HG03521 (cell line): ENCODE results near the gene CRMP1.
"Not testable (repeated sequence)": the region's sequence is repeated elsewhere in the genome, so short reads cannot be mapped to it uniquely, and the experiment has no call there.

Experiments used
- ATAC-seq: cut with Tn5 transposase; IDR thresholded peaks from one replicate; pipeline ENCODE4 v1.9.1; 2021; ENCODE audit warnings: mild to moderate bottlenecking, moderate library complexity; ENCODE audit not compliant: unreplicated experiment

The CRMP1 gene

DNA sequence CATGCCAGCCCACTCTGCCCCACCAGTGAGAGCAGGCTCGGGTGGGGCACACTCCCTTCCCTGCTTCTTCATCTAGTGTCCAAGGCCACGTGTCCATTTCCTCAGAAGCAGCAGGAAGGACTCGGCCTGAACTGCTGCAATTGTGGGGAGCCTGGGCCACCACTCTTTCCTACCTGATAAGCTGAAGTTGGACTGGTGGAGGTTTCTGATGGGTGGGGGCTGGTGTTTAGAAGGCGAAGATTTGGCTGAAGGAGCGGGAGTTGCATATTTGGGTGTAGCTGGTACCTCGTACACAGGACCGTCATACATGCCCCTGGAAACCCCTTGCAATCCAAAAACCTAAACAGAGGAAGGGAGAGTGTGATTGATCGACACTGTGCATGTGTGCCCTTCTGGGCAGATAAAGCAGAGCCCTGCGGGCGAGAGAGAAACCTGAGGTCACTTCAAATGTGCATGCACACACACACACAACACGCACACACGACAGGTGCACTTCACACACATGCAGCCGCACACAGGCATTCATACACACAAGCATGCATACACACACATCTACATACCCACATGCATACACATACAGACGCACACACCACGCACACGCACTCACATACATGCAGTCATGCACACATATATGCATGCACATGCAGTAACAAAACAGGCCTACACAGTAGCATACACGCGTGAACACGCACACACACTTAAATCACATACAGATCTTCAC is 67.4 kb downstream of the CRMP1 start:
- ATAC-seq, result no peak

DNA sequence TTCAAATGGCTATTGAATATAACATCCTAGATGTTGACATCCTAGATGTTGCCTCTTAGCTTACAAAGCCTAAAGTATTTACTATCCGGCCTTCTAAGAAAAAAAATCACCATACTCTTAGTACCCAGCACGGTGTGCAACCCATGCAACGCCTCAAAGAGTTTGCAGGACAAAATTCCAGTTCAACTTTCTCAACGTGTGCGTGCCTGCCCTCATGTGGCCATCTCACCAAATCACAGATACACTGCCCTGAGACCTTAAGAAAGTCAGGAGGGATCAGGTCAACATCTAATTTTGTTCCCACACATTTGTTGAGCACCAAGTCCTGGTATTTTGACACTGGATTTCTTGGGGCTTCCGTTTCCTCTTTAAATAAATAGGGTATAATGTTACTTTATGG is 68.3 kb downstream of the CRMP1 start:
- no peak for ATAC-seq

DNA sequence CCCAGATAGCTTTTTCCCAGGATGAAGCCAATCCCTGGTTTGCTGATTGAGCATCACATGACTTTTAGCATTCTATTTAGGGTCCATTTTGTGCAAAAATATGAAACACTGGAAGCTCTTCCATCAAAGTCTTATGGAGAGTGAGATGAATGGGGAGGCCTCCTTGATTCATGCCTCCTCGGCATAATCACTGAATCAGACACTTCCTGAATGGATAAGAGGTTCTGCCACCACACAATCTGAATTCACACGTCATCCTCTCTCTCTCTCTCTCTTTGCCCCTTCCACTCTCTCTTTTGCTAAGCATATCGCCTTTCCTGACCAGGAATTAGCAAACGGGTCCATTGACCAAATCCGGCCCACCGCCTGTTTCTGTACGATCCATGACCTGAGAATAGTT is 68.7 kb downstream of the CRMP1 start:
- no peak for ATAC-seq

DNA sequence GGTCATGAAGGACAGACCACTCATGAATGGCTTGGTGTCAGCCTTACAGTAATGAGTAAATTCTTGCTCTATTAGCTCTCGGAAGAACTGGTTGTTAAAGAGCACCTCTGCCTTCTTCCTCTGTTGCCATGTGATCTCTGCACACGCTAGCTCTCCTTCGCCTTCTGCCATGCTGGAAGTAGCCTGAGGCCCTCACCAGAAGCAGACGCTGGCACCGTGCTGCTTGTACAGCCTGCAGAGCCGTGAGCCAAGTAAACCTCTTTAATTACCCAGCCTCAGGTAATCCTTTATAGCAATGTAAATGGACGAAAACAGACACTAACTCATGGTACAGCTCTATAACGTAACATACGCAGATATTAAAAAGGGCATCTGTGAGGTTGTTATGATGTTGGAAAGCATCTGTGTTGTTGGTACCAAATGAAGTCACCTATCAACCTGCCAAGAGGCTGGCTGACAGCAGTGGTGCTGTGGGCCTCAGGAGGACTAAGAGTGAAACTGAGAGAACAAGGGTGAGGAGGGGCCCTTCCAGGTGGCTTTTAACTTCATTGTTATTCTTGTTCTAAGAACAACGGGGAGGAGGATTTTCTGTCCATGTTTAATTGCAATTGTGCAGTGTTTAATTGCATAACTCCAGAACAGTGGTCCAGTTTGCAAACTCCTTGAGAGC is 69.2 kb downstream of the CRMP1 start:
- no peak for ATAC-seq

DNA sequence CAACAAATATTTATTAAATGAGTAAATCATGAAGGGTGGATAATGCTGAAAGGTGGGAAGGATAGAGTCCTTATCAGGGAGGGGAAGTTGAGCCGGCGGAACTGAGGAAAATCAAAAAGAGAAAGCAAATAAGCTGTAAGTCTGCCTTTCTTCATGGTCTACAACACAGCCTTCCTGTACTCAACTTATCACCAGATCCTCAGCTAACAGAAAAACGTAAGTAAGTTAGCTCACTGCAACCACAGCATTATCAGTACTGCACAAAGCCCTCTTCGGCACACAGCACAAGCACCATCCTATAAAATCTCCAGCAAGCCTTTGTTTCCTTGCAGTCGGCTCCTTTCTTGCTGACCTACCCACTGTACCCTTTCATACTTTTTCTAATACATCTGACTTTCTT is 70.3 kb downstream of the CRMP1 start:
- ATAC-seq, result no peak

DNA sequence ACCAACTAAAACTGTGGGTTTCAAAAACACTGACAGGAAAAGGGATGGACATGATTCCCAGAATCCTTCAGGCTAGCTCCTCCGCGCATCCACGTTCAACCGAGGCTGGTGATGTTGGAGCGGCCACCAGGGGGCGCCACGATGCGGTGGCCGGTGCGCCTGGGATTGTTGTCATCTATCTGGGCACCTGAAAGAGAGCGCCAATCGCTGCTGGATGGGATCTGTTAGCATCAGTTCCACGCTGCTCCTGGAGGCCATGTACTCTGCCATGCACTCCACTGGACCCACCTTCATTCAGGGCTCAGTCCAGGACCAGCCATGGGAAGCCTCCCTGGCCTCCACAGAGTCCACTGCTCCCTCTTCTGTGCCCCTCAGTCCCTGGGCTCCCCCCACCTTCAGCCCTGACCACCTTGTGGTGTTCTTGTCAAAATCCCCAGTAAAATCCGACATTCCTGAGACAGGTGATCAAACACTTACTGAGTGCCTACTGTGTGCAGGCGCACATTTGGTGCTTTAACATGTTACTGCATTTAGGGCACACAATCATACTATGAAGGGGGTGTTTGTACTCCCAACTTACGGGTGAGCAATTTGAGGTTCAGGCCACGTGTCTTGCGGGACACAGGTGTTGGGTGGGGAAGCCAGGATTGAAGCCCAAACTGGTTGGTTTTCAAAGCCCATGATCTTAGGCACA is 71.1 kb downstream of the CRMP1 start:
- no peak for ATAC-seq

DNA sequence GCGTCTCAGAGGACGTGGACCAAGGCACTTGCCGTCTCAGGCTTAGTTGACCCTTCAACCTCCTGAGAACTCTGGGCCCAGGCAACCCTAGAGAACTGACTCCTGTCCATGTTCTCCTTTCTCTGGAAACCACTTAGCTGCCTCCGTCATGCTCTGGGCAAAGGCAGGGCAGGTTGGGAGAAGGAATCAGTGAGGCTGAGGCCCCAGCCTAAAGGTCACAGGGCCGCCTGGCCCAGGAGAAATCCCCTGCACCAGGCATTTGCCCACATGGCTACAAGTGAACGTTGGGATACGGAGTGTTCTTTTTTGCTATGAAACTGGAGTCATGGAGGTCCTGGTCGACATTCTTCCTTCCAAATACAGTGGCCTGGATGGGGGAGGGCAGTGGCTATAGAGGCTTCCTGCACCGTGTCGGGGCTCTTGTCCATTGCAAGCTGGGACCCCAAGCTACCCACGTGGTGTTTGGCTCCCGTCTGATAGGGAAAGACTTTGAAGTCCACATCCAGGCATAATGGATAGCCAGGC is 76.0 kb downstream of the CRMP1 start:
- no peak for ATAC-seq

DNA sequence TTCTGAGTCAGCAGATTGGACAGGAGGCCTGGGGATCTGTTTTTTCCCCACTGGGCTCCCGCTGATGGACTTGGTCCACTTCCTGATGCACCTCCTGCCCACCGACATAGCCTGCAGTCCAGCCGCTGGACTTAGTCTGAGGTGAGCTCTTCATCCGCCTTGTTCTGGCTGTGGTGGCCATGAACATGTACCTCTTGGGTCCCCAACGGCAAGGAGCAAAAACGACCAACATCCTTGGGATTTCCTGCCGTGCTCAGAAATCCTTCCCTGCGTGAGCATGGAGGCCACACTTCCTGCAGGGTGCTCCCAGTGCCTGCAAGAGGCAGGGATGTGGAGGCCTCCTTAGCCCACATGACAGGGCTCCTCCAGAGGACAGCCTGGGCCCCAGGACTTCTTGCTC is 76.8 kb downstream of the CRMP1 start:
- ATAC-seq, result no peak

DNA sequence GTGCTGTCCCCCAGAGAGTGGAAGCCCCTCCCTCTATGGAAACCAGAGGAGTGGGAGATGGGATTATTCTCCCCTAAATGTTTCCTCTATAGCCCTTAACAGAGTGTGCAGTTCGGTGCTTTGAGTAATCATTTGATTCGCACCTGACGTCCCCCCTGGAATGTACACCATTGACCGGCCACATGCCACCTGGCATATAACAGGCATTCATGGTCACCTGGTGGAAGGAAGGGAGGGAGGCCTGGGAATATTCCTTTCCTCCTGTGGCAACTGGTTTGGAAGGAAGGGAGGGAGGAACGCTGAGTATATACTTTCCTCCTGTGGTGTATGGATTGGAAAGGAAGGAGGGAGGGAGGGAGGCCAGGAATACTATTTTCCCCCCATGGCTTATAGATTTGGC is 77.2 kb downstream of the CRMP1 start:
- no peak for ATAC-seq

DNA sequence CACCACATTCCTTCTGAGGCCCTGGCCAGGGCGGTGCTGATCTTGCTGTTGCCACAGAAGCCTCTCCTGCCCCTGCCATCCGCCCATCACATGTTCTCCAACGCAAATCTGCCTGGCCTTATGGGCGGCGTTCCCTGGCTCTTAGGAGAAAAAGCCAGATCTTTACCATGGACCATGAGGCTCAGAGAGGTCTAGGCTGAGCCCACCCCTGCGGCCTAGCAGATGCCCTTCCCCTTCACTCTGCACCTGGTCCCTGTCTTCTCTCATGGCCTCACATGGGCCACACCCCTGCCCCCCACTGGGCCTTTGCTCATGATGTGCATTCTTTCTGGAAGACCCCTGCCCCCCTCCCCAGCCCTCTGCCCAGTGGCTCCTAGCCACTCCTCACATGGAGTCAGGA is 78.5 kb downstream of the CRMP1 start:
- ATAC-seq, result no peak

DNA sequence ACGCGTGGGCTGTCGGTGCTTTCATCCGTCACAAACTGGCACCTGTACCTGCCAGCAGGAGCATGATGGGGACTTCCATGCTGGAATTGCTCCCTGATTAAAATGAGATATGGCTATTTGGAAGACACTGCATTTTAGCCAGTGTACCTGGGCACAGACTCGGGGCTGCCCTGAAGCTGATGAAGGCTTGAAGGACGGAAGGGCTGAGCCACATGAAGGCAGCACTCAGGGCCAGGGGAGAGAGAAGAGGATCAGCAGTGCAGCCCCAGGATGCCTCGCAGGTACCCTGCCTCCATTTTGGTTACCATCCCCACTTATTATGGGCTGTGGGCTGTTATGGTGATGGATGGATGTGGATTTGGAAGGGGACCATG is 79.0 kb downstream of the CRMP1 start:
- ATAC-seq, result no peak

DNA sequence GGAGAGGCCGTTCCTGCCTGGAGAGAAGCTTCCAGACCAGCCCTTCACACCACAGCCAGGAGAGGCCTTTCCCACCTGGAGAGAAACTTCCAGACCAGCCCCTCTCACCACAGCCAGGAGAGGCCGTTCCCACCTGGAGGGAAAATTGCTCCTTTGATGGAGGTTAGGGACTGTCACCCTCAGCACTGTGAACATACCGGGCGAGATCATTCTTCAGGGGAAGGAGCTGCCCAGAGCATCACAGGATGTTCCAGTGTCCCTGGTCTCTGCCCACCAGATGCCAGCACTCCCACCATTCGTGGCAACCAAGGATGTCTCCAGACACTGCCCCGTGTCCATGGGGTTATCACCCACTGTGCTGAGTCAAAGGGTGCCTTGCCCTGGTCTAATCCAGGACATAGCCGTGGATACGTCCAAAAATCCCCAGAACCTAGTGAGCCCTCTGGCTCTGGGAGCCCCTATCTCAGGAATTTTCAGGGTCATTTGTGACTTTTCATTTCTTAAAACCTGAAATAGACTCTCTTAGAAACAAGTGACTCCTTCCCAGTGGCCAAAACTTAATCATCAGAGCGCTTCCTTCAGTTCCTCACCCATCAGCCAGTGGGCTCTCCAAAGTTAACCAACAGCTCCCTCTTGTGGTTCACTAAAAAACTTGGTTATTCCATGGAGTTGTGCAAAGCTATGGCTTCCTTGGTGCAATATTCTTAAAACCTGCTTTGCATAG is 80.2 kb downstream of the CRMP1 start:
- ATAC-seq, result no peak

DNA sequence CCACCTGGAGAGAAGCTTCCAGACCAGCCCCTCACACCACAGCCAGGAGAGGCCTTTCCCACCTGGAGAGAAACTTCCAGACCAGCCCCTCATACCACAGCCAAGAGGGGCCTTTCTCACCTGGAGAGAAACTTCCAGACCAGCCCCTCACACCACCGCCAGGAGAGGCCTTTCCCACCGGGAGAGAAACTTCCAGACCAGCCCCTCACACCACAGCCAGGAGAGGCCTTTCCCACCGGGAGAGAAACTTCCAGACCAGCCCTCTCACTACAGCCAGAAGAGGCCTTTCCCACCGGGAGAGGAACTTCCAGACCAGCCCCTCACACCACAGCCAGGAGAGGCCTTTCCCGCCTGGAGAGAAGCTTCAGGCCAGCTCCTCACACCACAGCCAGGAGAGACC is 80.8 kb downstream of the CRMP1 start:
- ATAC-seq, result not testable (repeated sequence)

DNA sequence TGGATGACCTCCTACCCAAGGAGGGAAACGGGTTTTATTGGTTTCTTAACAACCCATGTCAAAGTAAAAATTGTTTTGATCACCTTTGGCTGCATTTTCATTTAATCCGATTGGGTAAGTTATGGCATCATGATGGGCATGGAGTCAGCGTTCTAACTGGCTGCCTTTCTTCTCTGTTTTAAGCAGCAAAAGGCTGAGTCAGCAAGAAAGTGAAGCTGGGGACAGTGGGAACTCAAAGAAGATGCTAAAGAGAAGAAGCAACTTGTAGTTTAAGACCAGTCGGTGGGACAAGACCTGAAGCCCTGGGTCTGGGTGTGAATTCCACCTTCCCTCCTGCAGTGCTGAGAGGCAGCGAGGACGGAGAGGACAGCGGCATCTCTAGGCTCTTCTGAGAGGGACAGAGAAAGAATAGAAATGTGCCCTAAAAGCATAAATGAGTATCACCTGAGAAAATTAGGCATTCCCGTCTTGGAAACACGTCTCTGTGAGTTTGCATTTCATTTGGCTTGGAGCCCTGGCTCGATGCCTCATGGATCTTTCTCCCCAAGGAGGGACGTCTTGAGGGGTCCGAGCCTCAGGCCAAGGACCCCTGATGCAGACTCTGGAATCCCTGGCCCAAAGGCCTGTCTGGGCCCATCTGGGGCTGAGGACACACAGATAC is 82.0 kb downstream of the CRMP1 start:
- no peak for ATAC-seq

DNA sequence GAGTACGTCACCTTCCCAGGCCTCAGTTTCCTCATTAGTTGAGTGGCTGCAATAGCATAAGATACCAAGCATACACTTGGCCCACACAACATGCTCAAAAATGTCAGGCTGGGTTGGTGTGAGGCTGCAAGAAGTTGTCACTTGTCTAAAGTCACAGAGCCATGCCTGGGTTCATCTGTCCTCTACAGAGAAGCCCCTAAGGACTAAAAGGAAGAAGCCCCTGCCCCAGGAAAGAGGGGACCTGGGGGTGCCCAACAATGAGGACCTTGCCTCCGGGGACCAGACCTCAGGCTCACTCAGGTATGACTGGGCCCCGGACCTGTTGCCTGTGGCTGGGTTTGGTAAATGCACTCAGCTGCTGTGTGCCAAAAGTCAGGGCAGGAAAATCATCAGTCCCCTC is 82.7 kb downstream of the CRMP1 start:
- ATAC-seq, result no peak

DNA sequence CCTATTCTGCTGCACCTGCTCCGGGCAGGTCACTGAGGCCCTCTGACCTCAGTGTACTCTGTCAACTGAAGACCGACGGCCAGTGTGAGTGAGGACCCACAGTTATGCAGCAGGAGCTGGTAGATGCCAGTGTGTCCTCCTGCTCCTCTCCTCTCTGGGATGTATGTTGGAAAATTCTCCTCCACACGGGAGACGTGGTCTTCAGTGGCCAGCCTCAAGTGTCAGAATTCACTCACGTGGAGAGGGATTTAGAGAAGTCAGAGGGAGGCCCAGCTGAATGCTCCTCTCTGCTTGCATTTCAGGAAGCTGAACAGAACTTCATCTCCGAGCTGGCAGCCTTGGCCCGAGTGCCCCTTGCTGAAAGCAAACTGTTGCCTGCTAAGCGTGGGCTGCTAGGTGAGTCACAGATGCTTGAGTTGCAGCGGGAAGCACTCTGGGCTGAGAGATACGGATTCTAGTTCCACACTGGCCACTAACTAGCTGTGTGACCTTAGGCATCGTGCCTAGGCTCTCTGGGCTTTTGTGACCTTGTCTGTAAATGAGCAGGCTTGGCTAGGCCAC is 83.6 kb downstream of the CRMP1 start:
- ATAC-seq, result no peak

DNA sequence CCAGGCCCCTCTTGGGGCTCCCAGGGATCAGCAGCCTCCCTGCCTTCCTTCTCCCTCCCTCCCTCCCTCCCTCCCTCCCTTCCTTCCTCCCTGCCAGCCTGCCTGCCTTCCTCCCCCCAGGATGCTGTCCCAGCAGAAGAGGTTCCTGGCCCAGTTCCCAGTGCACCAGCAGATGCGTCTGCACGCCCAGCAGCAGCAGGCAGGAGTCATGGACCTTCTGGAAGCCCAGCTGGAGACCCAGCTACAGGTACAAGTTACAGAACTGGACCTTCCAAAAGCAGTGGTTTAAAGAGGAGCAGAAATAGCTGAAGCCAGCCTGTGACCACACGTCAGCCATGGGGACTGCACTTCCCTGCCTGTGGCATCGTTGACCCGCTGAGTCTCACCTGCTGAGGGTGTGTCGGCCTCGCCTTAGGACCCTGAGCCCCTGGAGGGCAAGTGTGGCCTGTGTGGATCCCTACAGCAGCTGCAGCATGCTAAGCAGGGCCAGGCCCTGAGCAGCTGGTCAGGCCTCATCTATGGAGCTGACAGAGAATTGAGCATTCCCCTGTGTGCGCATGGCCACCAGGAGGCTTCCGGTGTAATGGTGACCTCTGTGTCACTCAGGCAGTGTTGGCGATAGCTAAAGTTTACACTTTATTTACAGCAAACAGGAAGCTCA is 84.7 kb downstream of the CRMP1 start:
- no peak for ATAC-seq

DNA sequence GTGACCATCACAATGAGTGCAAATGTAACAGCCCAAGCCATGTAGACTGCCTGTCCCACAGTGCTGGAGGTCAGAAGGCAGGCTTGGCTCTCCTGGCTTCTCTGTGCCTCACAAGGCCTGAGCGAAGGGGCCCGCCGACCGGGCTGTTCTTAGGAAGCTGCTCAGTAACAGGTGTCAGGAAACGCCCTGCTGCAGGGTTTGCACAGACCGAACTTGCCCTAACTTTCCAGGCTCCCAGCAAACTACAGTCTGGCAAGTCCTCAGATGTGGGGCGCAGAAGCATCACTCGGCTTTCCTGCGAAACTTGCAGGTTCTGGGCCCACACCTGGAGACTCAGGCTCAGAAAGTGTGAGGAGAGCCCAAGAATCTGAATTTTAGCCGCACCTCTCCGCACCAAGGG is 87.6 kb downstream of the CRMP1 start:
- ATAC-seq, result no peak

DNA sequence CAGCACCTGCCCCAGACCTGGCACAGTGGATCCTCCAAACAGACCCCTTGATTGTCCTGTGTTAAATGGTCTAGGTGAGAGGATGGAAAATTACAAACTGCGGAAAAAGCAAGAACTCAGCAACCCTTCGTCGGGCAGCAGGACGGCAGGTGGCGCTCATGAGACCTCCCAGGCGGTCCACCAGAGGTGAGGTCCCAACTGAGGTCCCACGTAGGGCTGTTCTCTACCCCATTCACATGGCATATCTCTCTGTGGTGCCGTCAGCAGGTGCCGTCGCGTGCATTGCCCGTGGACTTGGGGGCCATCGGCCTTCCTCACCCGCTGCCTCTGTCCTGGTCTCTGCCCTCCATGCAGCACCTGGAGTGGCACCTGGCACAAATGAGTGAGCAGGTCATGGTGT is 88.2 kb downstream of the CRMP1 start:
- no peak for ATAC-seq

DNA sequence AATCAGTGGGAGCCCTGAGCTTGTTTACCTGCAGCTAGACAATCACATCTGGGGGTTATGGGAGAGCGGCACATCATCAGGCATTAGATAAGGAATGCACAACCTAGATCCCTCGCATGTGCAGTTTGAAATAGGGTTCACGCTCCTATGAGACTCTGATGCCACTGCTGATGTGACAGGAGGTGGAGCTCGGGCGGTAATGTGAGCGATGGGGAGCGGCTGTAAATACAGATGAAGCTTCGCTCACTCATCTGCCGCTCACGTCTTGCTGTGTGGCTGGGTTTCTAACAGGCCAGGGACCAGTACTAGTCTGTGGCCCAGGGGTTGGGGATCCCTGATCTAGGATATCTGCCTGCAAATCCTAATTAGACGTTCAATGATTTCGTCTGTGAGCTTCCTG is 90.3 kb downstream of the CRMP1 start:
- ATAC-seq, result no peak
